SK-N-SH treated with all-trans-retinoic acid at 6 μM for 48 hours (cell line): ENCODE results near the gene BTNL3.

Experiments
- ATAC-seq: fragments of 200-7000 bp; cut with Tn5 transposase; 3 replicates; pipeline ENCODE4 v1.9.1; 2020; ENCODE audit warnings: mild to moderate bottlenecking, moderate library complexity
- ARNTL ChIP-seq: fragments of 450-650 bp; formaldehyde crosslinking; IDR thresholded peaks from 2 replicates; pipeline ENCODE4 v1.5.0; 2020; ENCODE audit warnings: low read depth, mild to moderate bottlenecking, moderate library complexity, borderline replicate concordance
- BACH2 ChIP-seq: fragments of 250-450 bp; sonication (Bioruptor Pico); IDR thresholded peaks from 2 replicates; pipeline ENCODE4 v1.9.0; 2021; ENCODE audit warnings: mild to moderate bottlenecking, borderline replicate concordance
- CSDC2 ChIP-seq: fragments of 250-450 bp; sonication (Bioruptor Pico); IDR thresholded peaks from 2 replicates; pipeline ENCODE4 v1.5.0; 2020; ENCODE audit warnings: mild to moderate bottlenecking, moderate library complexity
- ESRRG ChIP-seq: fragments of 250-450 bp; sonication (Bioruptor Pico); IDR thresholded peaks from 2 replicates; pipeline ENCODE4 v1.6.1; 2021; ENCODE audit warnings: mild to moderate bottlenecking
- GLIS3 ChIP-seq: fragments of 250-450 bp; sonication (Bioruptor Pico); IDR thresholded peaks from 2 replicates; pipeline ENCODE4 v1.5.0; 2020; ENCODE audit warnings: mild to moderate bottlenecking, moderate library complexity
- ISL1 ChIP-seq: fragments of 250-450 bp; sonication (Bioruptor Pico); IDR thresholded peaks from 2 replicates; pipeline ENCODE4 v2.1.2; 2022; ENCODE audit warnings: mild to moderate bottlenecking, moderate library complexity
- OSR1 ChIP-seq: fragments of 250-450 bp; sonication (Bioruptor Pico); IDR thresholded peaks from 2 replicates; pipeline ENCODE4 v1.8.0; 2022; ENCODE audit warnings: moderate library complexity, mild to moderate bottlenecking, inconsistent platforms
- PPARA ChIP-seq: fragments of 250-450 bp; sonication (Bioruptor Pico); IDR thresholded peaks from 2 replicates; pipeline ENCODE4 v1.5.0; 2020; ENCODE audit warnings: mild to moderate bottlenecking, borderline replicate concordance
- RARB ChIP-seq: fragments of 250-450 bp; sonication (Bioruptor Pico); IDR thresholded peaks from 2 replicates; pipeline ENCODE4 v1.8.0; 2021; ENCODE audit warnings: mild to moderate bottlenecking, moderate library complexity
- TCF4 ChIP-seq: fragments of 250-450 bp; sonication (Bioruptor Pico); IDR thresholded peaks from 2 replicates; pipeline ENCODE4 v1.8.0; 2021; ENCODE audit warnings: mild to moderate bottlenecking, moderate library complexity, borderline replicate concordance
- TOX ChIP-seq: fragments of 250-450 bp; sonication (Bioruptor Pico); IDR thresholded peaks from 2 replicates; pipeline ENCODE4 v1.8.0; 2021; ENCODE audit warnings: mild to moderate bottlenecking, moderate library complexity, borderline replicate concordance
- ZC3H10 ChIP-seq: fragments of 250-450 bp; sonication (Bioruptor Pico); IDR thresholded peaks from 2 replicates; pipeline ENCODE4 v1.5.1; 2021; ENCODE audit warnings: mild to moderate bottlenecking, moderate library complexity
- ZFP3 ChIP-seq: fragments of 250-450 bp; sonication (Bioruptor Pico); IDR thresholded peaks from 2 replicates; pipeline ENCODE4 v1.5.0; 2020; ENCODE audit warnings: mild to moderate bottlenecking, moderate library complexity
- ZFP30 ChIP-seq: fragments of 450-650 bp; formaldehyde crosslinking; IDR thresholded peaks from 2 replicates; pipeline ENCODE4 v1.5.0; 2022; ENCODE audit warnings: mild to moderate bottlenecking, moderate library complexity
- ZNF565 ChIP-seq: fragments of 450-650 bp; formaldehyde crosslinking; conservative IDR thresholded peaks from 2 replicates; pipeline ENCODE4 v1.5.0; 2020; ENCODE audit warnings: low read depth, mild to moderate bottlenecking, moderate library complexity
- ZNF70 ChIP-seq: fragments of 450-650 bp; formaldehyde crosslinking; IDR thresholded peaks from 2 replicates; pipeline ENCODE4 v1.5.0; 2020; ENCODE audit warnings: mild to moderate bottlenecking, moderate library complexity
- ZNF8 ChIP-seq: fragments of 450-650 bp; formaldehyde crosslinking; IDR thresholded peaks from 2 replicates; pipeline ENCODE4 v1.5.0; 2020; ENCODE audit warnings: mild to moderate bottlenecking, moderate library complexity
- TF ChIP-seq, protein P1 (sequence below): fragments of 250-450 bp; sonication (Bioruptor Pico); IDR thresholded peaks from 2 replicates; pipeline ENCODE4 v1.5.1; 2020; ENCODE audit warnings: low read depth, mild to moderate bottlenecking, moderate library complexity
- TF ChIP-seq, protein P2 (sequence below): fragments of 250-450 bp; sonication (Bioruptor Pico); IDR thresholded peaks from 2 replicates; pipeline ENCODE4 v1.8.0; 2021; ENCODE audit warnings: low read depth, mild to moderate bottlenecking, moderate library complexity, borderline replicate concordance
- TF ChIP-seq, protein P3 (sequence below): fragments of 250-450 bp; sonication (Bioruptor Pico); IDR thresholded peaks from 2 replicates; pipeline ENCODE4 v1.5.0; 2020; ENCODE audit warnings: mild to moderate bottlenecking, moderate library complexity

Gene BTNL3

DNA sequence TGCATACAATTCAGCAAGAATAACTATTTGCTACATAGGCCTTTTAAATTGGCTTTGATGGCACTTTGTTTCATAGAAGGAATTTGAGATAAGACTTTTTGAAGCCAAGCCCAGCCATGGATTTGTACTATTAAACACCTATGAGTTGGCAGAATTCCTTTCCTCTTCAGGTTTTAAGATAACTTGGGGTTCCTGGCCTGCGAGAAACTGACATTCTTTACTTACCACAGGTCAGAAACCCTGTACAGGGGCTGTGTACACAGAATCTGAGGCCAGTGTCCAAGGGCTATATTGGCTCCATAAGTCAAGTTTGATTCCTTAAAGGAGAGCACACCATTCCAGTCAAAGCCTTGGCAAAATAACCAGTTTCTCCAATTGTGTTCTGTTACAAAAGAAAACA, 10.8 kb upstream of the BTNL3 start:
- ATAC-seq, result no peak
- no peak for TF ChIP-seq ZNF565 (CRISPR knock-in tag)
- TF ChIP-seq, protein P1, sequence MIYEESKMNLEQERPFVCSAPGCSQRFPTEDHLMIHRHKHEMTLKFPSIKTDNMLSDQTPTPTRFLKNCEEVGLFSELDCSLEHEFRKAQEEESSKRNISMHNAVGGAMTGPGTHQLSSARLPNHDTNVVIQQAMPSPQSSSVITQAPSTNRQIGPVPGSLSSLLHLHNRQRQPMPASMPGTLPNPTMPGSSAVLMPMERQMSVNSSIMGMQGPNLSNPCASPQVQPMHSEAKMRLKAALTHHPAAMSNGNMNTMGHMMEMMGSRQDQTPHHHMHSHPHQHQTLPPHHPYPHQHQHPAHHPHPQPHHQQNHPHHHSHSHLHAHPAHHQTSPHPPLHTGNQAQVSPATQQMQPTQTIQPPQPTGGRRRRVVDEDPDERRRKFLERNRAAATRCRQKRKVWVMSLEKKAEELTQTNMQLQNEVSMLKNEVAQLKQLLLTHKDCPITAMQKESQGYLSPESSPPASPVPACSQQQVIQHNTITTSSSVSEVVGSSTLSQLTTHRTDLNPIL (CRISPR knock-in tag), result no peak
- no peak for TF ChIP-seq ZC3H10 (CRISPR knock-in tag)
- no peak for TF ChIP-seq ZFP30 (CRISPR knock-in tag)
- TF ChIP-seq OSR1 (CRISPR knock-in tag), result no peak
- no peak for TF ChIP-seq RARB (CRISPR knock-in tag)
- TF ChIP-seq ARNTL (CRISPR knock-in tag), result no peak
- TF ChIP-seq ESRRG (CRISPR knock-in tag), result no peak
- TF ChIP-seq, protein P2, sequence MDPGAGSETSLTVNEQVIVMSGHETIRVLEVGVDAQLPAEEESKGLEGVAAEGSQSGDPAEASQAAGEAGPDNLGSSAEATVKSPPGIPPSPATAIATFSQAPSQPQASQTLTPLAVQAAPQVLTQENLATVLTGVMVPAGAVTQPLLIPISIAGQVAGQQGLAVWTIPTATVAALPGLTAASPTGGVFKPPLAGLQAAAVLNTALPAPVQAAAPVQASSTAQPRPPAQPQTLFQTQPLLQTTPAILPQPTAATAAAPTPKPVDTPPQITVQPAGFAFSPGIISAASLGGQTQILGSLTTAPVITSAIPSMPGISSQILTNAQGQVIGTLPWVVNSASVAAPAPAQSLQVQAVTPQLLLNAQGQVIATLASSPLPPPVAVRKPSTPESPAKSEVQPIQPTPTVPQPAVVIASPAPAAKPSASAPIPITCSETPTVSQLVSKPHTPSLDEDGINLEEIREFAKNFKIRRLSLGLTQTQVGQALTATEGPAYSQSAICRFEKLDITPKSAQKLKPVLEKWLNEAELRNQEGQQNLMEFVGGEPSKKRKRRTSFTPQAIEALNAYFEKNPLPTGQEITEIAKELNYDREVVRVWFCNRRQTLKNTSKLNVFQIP (CRISPR knock-in tag), result no peak
- no peak for TF ChIP-seq ZNF8
- TF ChIP-seq TCF4 (CRISPR knock-in tag), result no peak
- no peak for TF ChIP-seq CSDC2 (CRISPR knock-in tag)

GRCh38 chr5:180982008-180982741, 6.5 kb upstream of the BTNL3 start:
- ATAC-seq, result no peak; the same call in 1 of the 3 replicates
- TF ChIP-seq ISL1 (CRISPR knock-in tag) (no peak), BACH2 (CRISPR knock-in tag) (no peak), RARB (CRISPR knock-in tag) (no peak), ARNTL (CRISPR knock-in tag) (no peak), TCF4 (CRISPR knock-in tag) (no peak), ESRRG (CRISPR knock-in tag) (no peak), ZFP30 (CRISPR knock-in tag) (no peak), ZFP3 (no peak), ZC3H10 (CRISPR knock-in tag) (no peak)
- TF ChIP-seq, protein P3, sequence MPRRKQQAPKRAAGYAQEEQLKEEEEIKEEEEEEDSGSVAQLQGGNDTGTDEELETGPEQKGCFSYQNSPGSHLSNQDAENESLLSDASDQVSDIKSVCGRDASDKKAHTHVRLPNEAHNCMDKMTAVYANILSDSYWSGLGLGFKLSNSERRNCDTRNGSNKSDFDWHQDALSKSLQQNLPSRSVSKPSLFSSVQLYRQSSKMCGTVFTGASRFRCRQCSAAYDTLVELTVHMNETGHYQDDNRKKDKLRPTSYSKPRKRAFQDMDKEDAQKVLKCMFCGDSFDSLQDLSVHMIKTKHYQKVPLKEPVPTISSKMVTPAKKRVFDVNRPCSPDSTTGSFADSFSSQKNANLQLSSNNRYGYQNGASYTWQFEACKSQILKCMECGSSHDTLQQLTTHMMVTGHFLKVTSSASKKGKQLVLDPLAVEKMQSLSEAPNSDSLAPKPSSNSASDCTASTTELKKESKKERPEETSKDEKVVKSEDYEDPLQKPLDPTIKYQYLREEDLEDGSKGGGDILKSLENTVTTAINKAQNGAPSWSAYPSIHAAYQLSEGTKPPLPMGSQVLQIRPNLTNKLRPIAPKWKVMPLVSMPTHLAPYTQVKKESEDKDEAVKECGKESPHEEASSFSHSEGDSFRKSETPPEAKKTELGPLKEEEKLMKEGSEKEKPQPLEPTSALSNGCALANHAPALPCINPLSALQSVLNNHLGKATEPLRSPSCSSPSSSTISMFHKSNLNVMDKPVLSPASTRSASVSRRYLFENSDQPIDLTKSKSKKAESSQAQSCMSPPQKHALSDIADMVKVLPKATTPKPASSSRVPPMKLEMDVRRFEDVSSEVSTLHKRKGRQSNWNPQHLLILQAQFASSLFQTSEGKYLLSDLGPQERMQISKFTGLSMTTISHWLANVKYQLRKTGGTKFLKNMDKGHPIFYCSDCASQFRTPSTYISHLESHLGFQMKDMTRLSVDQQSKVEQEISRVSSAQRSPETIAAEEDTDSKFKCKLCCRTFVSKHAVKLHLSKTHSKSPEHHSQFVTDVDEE (CRISPR knock-in tag), result no peak
- TF ChIP-seq, protein P1 (CRISPR knock-in tag), result no peak
- TF ChIP-seq, protein P2 (CRISPR knock-in tag), result no peak

DNA sequence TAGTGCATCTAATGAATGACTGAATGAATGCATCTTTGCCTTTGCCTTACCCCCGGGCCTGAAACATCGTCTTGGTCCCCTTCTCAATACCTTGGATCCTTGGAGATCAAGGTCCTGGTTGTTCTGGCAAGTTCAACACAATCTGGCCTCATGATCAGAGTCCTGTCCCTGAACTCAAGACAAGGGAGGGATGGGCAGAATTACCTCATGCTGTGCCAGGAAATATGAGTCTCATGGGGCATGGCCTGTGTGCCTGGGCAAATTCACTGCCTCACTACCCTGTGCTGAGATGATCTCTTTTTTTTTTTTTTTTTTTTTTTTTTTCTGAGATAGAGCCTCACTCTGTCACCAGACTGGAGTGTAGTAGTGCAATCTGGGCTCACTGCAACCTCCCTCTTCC, 630 bp upstream of the BTNL3 start:
- ATAC-seq, result no peak
- TF ChIP-seq BACH2 (CRISPR knock-in tag) (no peak), CSDC2 (CRISPR knock-in tag) (no peak), GLIS3 (CRISPR knock-in tag) (no peak), PPARA (no peak), ZNF8 (no peak), ZNF565 (CRISPR knock-in tag) (no peak), ZNF70 (no peak), ZFP3 (no peak), ISL1 (CRISPR knock-in tag) (no peak), ZC3H10 (CRISPR knock-in tag) (no peak), ESRRG (CRISPR knock-in tag) (no peak), TOX (CRISPR knock-in tag) (no peak)
- TF ChIP-seq, protein P2 (CRISPR knock-in tag), result no peak
- TF ChIP-seq, protein P1 (CRISPR knock-in tag), result no peak
